Mesothelial cell of epicardium (in vitro differentiated cells): ENCODE results near the gene SYPL1. TPM values are rescaled to one million over a fixed set of nuclear protein-coding genes. Genes with fewer than 3 reads are reported as not detected.

Experiments
- DNase-seq, 2 experiments: peaks; one replicate each; pipeline ENCODE4 v3.0.0; 2021; ENCODE audit warnings: low spot score in 2 of 2; ENCODE audit not compliant: unreplicated experiment in 2 of 2
- H3K27ac Mint-ChIP-seq: 2 replicates; pipeline ENCODE4 v1.8.0; 2021; ENCODE audit warnings: mixed read lengths
- H3K27me3 Mint-ChIP-seq: 2 replicates; pipeline ENCODE4 v1.8.0; 2021; ENCODE audit warnings: low read depth, mixed read lengths
- H3K36me3 Mint-ChIP-seq: 2 replicates; pipeline ENCODE4 v1.8.0; 2021; ENCODE audit warnings: mixed read lengths
- H3K4me1 Mint-ChIP-seq: 2 replicates; pipeline ENCODE4 v1.8.0; 2021; ENCODE audit warnings: mixed read lengths
- H3K4me3 Mint-ChIP-seq: 2 replicates; pipeline ENCODE4 v1.8.0; 2021; ENCODE audit warnings: mild to moderate bottlenecking, moderate library complexity, mixed read lengths
- H3K9me3 Mint-ChIP-seq: 2 replicates; pipeline ENCODE4 v1.8.0; 2021; ENCODE audit warnings: mixed read lengths
- total RNA-seq: library from RNA; stranded (reverse); gene quantifications from 3 replicates; pipeline ENCODE4 v1.2.1, GENCODE V29; 2021
- TF ChIP-seq, protein P1 (sequence below): fragments of 200-600 bp; sonication (generic); IDR thresholded peaks from one replicate; pipeline ENCODE4 v1.5.0; 2021; ENCODE audit warnings: antibody characterized with exemption; ENCODE audit not compliant: unreplicated experiment

SYPL1 gene
- total RNA-seq, 1 donor from 2014 or later = 64.0 TPM

DNA sequence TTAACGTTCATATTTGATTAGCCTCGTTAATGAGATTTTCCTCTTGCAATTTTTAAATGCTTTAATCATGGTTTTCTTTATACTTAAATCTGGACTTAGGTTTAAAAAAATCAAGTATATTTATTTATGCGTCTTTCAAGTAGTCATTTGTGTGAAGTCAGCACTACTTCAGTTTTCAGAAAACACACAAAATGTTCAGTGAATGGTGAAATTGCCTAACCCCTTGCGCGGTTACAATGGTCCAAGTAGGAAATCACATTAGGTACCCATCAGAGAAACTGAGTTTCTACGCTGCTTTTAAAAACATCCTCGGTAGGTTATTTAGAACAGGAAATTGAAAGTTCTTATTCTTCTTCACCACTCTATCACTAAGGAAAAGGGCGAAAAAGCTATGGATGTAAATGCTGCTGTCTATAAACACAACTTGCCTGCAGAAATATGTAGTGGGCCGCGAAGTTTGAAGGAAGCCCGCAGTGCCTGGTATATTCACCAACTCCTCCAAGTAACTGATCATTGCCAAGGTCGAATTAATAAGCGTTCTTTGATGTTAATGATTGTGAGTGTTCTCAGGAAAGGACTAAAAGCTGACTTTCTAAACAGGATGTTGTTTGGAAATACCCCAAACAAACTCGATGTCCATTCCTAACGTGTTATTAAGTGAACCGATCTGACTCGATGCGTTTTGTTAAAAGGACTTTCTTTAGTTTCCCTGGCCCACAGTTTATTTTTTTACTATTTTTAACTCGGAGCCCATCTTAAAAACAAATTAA lies 1.0 kb downstream of the SYPL1 start:
- Mint-ChIP-seq H3K4me1 (peaks cover 29% of the 10 kb centered on the region), H3K36me3 (no peaks in the 10 kb centered on the region), H3K4me3 (peak overlapping the region; percentile 80), H3K27ac (peak overlapping the region; percentile 91), H3K27me3 (no peaks in the 10 kb centered on the region), H3K9me3 (no peaks in the 10 kb centered on the region)
- TF ChIP-seq, protein P1, sequence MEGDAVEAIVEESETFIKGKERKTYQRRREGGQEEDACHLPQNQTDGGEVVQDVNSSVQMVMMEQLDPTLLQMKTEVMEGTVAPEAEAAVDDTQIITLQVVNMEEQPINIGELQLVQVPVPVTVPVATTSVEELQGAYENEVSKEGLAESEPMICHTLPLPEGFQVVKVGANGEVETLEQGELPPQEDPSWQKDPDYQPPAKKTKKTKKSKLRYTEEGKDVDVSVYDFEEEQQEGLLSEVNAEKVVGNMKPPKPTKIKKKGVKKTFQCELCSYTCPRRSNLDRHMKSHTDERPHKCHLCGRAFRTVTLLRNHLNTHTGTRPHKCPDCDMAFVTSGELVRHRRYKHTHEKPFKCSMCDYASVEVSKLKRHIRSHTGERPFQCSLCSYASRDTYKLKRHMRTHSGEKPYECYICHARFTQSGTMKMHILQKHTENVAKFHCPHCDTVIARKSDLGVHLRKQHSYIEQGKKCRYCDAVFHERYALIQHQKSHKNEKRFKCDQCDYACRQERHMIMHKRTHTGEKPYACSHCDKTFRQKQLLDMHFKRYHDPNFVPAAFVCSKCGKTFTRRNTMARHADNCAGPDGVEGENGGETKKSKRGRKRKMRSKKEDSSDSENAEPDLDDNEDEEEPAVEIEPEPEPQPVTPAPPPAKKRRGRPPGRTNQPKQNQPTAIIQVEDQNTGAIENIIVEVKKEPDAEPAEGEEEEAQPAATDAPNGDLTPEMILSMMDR = no peak
- DNase-seq = no peak

DNA sequence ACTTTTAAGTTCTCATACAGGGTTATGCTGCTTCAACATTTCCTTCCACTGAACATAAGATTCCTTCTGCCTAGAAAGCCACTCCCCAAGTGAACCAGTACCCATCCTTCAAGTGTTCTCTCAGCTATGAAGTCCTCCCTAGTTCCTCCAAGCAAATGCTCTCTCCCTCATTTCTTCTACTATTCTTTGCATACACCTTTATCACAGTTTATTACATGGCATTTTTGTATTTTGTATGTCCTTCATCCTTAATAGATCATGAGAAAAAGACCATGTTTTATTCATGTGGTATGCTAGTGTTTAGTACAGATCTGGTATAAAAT lies 1.9 kb downstream of the SYPL1 start:
- H3K27me3 Mint-ChIP-seq = no peaks in the 10 kb centered on the region
- peaks cover 4% of the 10 kb centered on the region for H3K36me3 Mint-ChIP-seq
- peak overlapping the region; percentile 38 for H3K4me3 Mint-ChIP-seq
- no peaks in the 10 kb centered on the region for H3K9me3 Mint-ChIP-seq
- H3K4me1 Mint-ChIP-seq = peaks cover 29% of the 10 kb centered on the region
- peak overlapping the region; percentile 43 for H3K27ac Mint-ChIP-seq
- DNase-seq = no peak
- TF ChIP-seq, protein P1 = no peak

DNA sequence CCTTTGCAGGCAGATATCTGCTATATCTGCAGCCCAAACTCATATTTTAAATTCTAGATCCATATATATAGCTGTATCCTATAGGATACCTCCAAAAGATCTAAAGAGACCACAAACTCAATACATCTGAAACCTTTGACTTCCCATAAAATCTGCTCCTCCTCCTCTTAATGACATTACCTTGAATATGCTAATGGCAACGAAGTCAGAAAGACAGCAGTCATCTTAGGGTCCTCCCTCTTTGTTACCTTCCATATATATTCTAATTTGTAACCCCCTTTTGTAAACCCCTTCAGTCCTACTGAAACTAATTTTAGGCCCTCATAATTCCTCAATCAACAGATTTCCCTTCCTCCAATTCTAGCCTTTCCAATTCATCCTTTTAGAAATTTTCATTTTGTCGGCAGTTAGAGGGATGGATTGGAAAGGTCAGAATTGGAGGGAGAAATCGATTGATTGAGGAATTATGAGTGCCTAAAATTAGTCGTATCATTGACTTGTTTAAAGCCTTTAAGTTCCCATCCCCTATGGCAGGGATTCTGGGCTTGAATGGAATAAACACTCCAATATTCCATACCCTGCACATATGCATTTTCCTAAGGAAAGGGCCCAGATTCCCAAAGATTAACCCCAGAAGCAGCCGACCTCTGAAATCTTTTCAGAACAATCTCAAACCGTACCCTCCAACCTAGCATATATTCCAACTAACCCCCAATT lies 2.4 kb downstream of the SYPL1 start:
- TF ChIP-seq, protein P1 = no peak
- peak overlapping the region; percentile 38 for H3K4me3 Mint-ChIP-seq
- no peaks in the 10 kb centered on the region for H3K9me3 Mint-ChIP-seq
- no peak for DNase-seq
- H3K4me1 Mint-ChIP-seq = peaks cover 29% of the 10 kb centered on the region
- no peaks in the 10 kb centered on the region for H3K27me3 Mint-ChIP-seq
- H3K36me3 Mint-ChIP-seq = peaks cover 4% of the 10 kb centered on the region
- H3K27ac Mint-ChIP-seq = peak overlapping the region; percentile 43

DNA sequence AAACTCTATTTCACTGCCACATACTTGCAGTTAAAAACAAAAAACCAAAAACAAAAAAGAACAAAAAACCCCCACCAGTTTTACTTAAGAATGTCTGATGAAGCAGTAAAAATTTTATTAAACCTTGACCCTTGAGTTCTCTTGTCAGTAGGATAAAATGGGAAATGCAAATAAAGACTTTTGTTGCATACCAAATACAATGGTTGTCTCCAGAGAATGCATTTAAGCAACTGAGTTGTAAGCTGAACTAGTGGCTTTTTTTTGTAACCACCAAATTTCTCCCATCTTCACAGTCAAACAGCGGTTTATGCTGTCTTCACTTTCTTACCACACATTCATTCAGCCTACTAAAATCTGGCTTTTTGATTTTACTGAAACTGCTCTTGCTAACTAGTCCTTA lies 3.1 kb downstream of the SYPL1 start:
- Mint-ChIP-seq H3K27ac (no peak overlapping the region), H3K4me3 (no peak overlapping the region), H3K9me3 (no peaks in the 10 kb centered on the region), H3K27me3 (no peaks in the 10 kb centered on the region), H3K4me1 (peaks cover 29% of the 10 kb centered on the region), H3K36me3 (peaks cover 4% of the 10 kb centered on the region)
- no peak for DNase-seq
- TF ChIP-seq, protein P1 = no peak

DNA sequence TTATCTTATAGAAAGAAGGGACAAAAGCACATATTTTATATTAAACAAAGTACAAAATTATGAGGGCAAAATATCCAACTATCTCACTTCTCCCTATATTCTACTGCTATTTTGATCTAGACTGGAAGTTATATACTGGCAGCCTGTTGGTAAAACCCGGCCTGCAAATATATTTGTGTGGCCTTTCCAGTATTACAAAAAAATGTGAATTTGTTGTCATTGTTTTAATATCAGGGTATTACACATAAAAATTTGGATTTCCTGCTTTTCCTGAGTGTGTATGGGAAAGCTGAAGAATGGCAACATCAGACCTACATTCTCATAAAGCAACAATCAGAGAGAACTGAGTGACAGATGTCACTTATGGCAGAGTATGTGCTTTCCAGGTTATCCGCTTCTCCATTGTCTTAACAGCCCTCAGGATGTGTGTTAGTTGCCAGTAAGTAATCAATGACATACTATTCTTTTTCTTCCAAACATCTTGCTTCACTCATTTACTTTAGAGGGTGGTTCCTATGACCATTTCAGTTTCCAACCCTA lies 7.3 kb downstream of the SYPL1 start:
- no peaks in the 10 kb centered on the region for H3K27me3 Mint-ChIP-seq
- H3K27ac Mint-ChIP-seq = no peak overlapping the region
- no peak for DNase-seq
- H3K9me3 Mint-ChIP-seq = no peaks in the 10 kb centered on the region
- no peak overlapping the region for H3K4me3 Mint-ChIP-seq
- TF ChIP-seq, protein P1 = no peak
- H3K4me1 Mint-ChIP-seq = peaks cover 20% of the 10 kb centered on the region
- H3K36me3 Mint-ChIP-seq = peaks cover 7% of the 10 kb centered on the region
